PC-3 (cell line): Measurements from ENCODE around the gene LACTBL1.
"Not testable (repeated sequence)": the region's sequence is repeated elsewhere in the genome, so short reads cannot be mapped to it uniquely, and the experiment has no call there.

ENCODE experiments used
- CTCF ChIP-seq: fragments of 300-600 bp; sonication (generic); conservative IDR thresholded peaks from 2 replicates; pipeline ENCODE4 v1.5.1; 2017; ENCODE audit warnings: antibody characterized with exemption, low read depth, mild to moderate bottlenecking, low read length
- EZH2 ChIP-seq: fragments of 300-600 bp; sonication (generic); IDR thresholded peaks from one replicate; pipeline ENCODE4 v1.6.1; 2017; ENCODE audit warnings: antibody characterized with exemption, mild to moderate bottlenecking, low read length; ENCODE audit not compliant: unreplicated experiment
- EZH2phosphoT487 ChIP-seq: fragments of 300-600 bp; sonication (generic); IDR thresholded peaks from 2 replicates; pipeline ENCODE4 v1.6.1; 2018; ENCODE audit warnings: mild to moderate bottlenecking, antibody characterized with exemption, low read length, borderline replicate concordance

- TF ChIP-seq CTCF, EZH2, EZH2phosphoT487: not testable (repeated sequence)
Measured at GRCh38 chr1:22997528-22997927, 24.9 kb upstream of the LACTBL1 start.
